CD1c-positive myeloid dendritic cell (primary cell): ENCODE results near the gene SYNE4.
"Not testable (repeated sequence)": the region's sequence is repeated elsewhere in the genome, so short reads cannot be mapped to it uniquely, and the experiment has no call there.

ENCODE experiments used
- DNase-seq: peaks from one replicate; pipeline ENCODE4 v3.0.0-alpha.2; 2016; ENCODE audit errors: extremely low spot score

The SYNE4 gene

GRCh38 chr19:35990771-35991730 lies 17.6 kb downstream of the SYNE4 start:
- DNase-seq, result no peak

- no peak for DNase-seq
Observed at GRCh38 chr19:35990156-35990555, 18.5 kb downstream of the SYNE4 start.

- DNase-seq, result no peak
Observed at GRCh38 chr19:35988824-35989223, 19.8 kb downstream of the SYNE4 start.

GRCh38 chr19:35987571-35987896 lies 21.1 kb downstream of the SYNE4 start:
- no peak for DNase-seq

GRCh38 chr19:35986664-35987570 lies 21.7 kb downstream of the SYNE4 start:
- peak; percentile 73 for DNase-seq

- no peak for DNase-seq
Observed at GRCh38 chr19:35986111-35986510, 22.5 kb downstream of the SYNE4 start.

GRCh38 chr19:35983177-35983576 lies 25.4 kb downstream of the SYNE4 start:
- no peak for DNase-seq

GRCh38 chr19:35980997-35981396 lies 27.6 kb downstream of the SYNE4 start:
- not testable (repeated sequence) for DNase-seq

GRCh38 chr19:35978832-35979365 lies 29.7 kb downstream of the SYNE4 start:
- DNase-seq, result no peak

- no peak for DNase-seq
Observed at GRCh38 chr19:35978271-35978670, 30.3 kb downstream of the SYNE4 start.

GRCh38 chr19:35977446-35978222 lies 31.0 kb downstream of the SYNE4 start:
- DNase-seq, result peak; percentile 40

- peak; percentile 14 for DNase-seq
Observed at GRCh38 chr19:35975608-35976214, 32.9 kb downstream of the SYNE4 start.

- peak; percentile 54 for DNase-seq
Observed at GRCh38 chr19:35973487-35973886, 35.1 kb downstream of the SYNE4 start.

- no peak for DNase-seq
Observed at GRCh38 chr19:35966771-35967170, 41.8 kb downstream of the SYNE4 start.

- DNase-seq, result peak; percentile 53
Observed at GRCh38 chr19:35963514-35963913, 45.1 kb downstream of the SYNE4 start.

GRCh38 chr19:35960432-35960972 lies 48.1 kb downstream of the SYNE4 start:
- no peak for DNase-seq

GRCh38 chr19:35959968-35960320 lies 48.7 kb downstream of the SYNE4 start:
- no peak for DNase-seq

GRCh38 chr19:35959040-35959967 lies 49.3 kb downstream of the SYNE4 start:
- peak; percentile 97 for DNase-seq

GRCh38 chr19:35958660-35959039 lies 50.0 kb downstream of the SYNE4 start:
- DNase-seq, result no peak

GRCh38 chr19:35957411-35957810 lies 51.2 kb downstream of the SYNE4 start:
- DNase-seq, result not testable (repeated sequence)
